DMS 273 treated with DMSO at 0.1 percent for 48 hours (cell line): ENCODE measurements around the gene ZXDC.

Source experiments
- DNase-seq: peaks from one replicate; lab custom pipeline; 2025; lab: John Stamatoyannopoulos, UW

The ZXDC gene

GRCh38 chr3:126510308-126510910, 34.7 kb upstream of the ZXDC start:
- DNase-seq = no peak

- no peak for DNase-seq
Measured at GRCh38 chr3:126509597-126510307, 34.1 kb upstream of the ZXDC start.

- DNase-seq = no peak
Measured at GRCh38 chr3:126508564-126508964, 32.9 kb upstream of the ZXDC start.

- no peak for DNase-seq
Measured at GRCh38 chr3:126507886-126508285, 32.2 kb upstream of the ZXDC start.

DNA sequence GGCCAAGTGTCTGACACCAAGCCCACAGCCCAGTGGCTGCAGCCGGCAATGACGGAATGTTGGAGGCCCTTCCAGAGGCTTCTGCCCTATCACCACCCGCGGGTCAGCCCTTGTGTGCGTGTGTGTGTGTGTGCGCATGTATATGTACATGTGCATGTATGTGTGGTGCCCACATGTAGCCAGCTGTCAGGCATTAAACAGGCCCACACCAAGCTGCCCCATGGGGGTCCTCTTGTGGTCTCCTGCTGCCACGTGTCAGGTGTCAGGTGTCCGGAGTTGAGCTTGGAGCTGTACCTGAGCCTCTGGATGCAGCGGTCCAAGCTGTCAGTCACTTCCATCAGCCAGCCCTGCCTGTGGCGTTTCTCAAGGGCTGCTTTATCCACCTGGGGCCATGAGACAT, 28.0 kb upstream of the ZXDC start:
- no peak for DNase-seq

DNA sequence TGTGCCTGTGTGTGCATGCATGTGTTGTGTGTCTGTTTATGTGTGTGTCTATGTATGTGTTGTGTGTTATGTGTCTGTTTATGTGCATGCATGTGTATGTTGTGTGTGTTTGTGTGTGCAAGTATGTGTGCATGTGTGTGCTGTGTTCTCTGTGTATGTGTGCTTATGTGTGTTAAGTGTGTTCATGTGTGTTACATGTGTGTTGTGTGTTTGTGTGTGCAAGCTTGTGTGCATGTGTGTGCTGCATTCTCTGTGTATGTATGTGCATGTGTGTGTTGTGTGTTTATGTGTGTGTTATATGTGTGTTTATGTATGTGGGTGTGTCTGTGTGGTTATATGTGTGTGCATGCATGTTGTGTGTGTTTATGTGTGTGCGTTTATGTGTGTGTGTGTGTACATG, 27.0 kb upstream of the ZXDC start:
- no peak for DNase-seq

GRCh38 chr3:126501736-126502135, 26.0 kb upstream of the ZXDC start:
- DNase-seq = no peak

DNA sequence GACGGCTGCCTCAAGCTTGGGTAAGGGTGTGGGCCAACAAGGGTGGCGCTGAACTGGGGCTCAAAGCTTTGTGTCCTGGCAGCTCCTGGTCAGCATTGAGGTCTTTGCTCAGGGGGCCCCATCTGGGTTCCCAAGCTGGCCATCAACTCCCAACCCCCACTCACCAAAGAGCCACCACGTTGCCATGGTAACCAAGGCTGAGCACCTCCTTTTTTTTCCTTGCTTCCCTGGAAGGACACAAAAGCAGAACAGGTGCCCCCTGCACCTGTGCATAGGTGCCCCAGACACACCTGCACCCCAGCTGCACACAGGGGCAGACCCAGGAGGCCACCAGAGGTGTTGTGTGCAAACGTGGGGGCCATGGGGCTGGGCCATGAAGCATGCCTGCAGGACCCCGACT, 25.4 kb upstream of the ZXDC start:
- no peak for DNase-seq

- DNase-seq = no peak
Measured at GRCh38 chr3:126500016-126500415, 24.3 kb upstream of the ZXDC start.

DNA sequence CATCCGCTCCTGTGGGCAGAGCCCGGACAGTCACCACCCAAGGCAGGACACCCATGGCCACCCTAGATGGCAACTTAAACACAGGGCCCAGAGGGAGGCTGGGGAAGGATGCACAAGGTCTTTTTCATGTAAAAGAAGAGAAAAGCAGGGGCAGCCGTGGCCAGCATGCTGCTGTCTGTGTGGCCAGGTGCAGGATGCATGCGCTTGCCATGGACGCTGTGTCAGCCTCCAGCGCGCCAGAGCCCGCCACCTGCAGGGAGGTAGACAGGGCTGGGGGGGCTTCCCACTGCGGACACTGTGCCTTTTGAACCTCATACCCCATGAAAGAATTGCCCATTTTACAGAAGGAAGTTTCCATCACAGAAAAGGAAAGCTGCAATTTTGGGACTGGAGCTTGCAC, 23.7 kb upstream of the ZXDC start:
- DNase-seq = no peak

DNA sequence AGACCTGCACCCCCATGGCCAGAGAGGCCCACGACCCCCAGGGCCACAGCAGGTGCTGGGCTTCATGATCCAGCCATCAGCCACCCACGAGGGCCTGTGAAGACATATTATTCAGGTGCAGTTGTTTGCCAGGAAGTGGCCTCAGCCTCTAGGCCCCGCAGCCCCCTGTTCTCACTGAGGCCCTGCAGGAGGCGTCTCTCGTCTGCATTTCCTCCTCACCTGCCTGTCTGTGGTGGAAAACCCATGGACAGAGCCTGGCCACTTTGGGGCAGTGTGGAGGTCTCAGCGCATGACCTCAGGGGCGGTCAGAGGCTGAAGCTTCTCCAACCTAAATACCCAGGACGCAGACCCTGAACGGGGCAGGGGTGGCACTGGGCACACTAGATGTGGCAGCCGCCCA, 23.2 kb upstream of the ZXDC start:
- DNase-seq = no peak

DNA sequence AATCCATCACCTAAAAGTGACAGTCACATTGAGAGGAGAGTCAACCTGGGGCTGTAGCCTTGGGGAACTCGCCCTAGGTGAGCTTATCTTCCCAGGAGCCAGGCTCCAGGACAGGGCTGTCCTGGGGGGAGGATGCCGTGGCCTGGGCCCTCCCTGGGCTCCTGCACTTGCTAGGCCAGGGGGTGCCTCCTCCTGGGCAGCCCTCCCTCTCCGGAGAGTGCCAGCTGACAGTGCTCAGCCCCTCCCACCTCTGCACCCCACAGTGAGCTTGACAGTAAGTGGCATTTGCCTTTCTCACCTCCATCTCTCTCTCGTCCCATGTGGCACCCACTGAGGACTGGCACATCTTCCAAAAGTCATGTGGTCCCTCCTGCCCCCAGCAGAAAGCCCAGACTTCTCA, 22.8 kb upstream of the ZXDC start:
- no peak for DNase-seq

- no peak for DNase-seq
Measured at GRCh38 chr3:126497956-126498355, 22.3 kb upstream of the ZXDC start.

- no peak for DNase-seq
Measured at GRCh38 chr3:126496894-126497850, 21.5 kb upstream of the ZXDC start.

GRCh38 chr3:126495786-126496185, 20.1 kb upstream of the ZXDC start:
- DNase-seq = no peak

- DNase-seq = no peak
Measured at GRCh38 chr3:126494970-126495230, 19.2 kb upstream of the ZXDC start.

GRCh38 chr3:126494204-126494969, 18.7 kb upstream of the ZXDC start:
- no peak for DNase-seq

DNA sequence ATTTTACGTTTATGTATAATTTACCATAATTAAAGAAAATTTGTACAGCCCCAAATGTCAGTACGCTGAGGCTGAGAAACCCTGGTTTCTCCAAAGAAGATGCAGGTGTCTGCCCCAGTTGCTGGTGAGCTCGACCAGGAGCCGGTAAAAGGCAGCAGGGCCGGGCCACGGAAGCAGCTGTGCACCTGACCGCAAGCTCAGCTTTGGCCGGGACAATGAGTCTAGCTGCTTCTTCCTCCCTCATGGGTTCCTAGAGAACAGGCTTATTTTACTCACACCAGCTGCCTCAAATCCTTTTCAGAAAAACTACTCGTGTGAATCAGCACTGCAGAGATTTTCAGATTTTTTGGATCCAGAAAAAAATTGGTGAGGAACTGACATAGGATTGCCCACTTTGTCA, 18.0 kb upstream of the ZXDC start:
- DNase-seq = no peak

GRCh38 chr3:126493051-126493450, 17.4 kb upstream of the ZXDC start:
- no peak for DNase-seq

- no peak for DNase-seq
Measured at GRCh38 chr3:126491221-126492013, 15.7 kb upstream of the ZXDC start.

DNA sequence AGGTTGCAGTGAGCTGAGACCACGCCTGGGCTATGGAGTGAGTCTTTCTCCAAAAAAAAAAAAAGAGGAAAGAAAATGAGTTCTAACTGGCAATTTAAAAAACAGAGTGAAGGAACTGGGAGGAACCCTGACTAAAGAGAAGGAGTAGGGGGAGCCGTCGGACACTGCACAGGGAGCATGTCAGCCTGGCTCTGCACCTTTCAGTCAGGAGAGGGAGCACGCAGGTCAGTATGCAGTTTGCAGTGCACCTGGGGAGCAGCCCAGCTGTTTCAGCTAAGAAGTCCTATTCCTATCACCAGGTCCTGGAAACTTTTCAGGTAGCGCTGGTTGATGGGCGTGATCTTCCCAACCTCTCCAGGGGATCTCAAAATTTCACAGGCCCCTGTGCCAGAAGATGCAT, 14.9 kb upstream of the ZXDC start:
- DNase-seq = no peak
